RWPE1 (cell line): ENCODE data around the gene SPACA5.
"Not testable (repeated sequence)": the region's sequence is repeated elsewhere in the genome, so short reads cannot be mapped to it uniquely, and the experiment has no call there.

Experiments used
- CTCF ChIA-PET: fragments of 350-600 bp; sonication (Branson Sonifier 250); formaldehyde crosslinking; extraction: SDS; loops from one replicate; lab custom pipeline; 2021; lab: Yijun Ruan, JAX
- POLR2A ChIA-PET: fragments of 400-600 bp; formaldehyde crosslinking; extraction: SDS; loops from one replicate; lab custom pipeline; 2020; ENCODE audit warnings: antibody characterized with exemption; ENCODE audit not compliant: low non-redundant PET; lab: Yijun Ruan, JAX
- DNase-seq: peaks from one replicate; pipeline ENCODE4 v3.0.0; 2012; ENCODE audit warnings: low spot score
- H3K27ac ChIP-seq: fragments of 450-650 bp; 2 replicates; pipeline ENCODE4 v1.5.1; 2017
- TF ChIP-seq, protein P1 (sequence below): fragments of 450-650 bp; conservative IDR thresholded peaks from 2 replicates; pipeline ENCODE4 v1.5.1; 2017; ENCODE audit warnings: low read depth, mild to moderate bottlenecking

SPACA5 gene

GRCh38 chrX:48006688-48007087, at the start of gene SPACA5:
Gene SPACA5 (plus strand): TSS chrX:48006988. CDS start chrX:48007803, 815 bp downstream.
- CTCF ChIA-PET, DNase-seq: not testable (repeated sequence)

DNA sequence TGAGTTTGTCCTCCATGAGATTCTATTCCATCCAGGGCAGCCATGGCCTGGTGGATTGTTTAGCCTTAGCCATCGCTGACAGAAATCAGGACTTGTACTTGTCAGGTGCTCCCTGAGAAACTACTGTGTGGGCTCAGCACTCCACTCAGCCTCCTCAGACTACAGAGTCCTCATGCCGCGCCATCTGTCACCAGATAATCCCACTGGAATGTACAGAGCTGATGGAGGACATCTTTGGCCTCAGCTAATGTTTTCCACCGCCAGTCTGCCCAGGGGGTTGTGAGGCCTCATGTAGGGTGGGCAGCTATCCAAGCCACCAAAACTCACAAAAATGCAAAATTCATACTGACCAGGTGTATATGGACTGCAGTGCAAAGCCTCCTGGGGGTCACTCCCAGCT, 48.6 kb upstream of the SPACA5 start:
- H3K27ac ChIP-seq, DNase-seq, POLR2A ChIA-PET: not testable (repeated sequence)
- CTCF ChIA-PET: interaction anchor here (0.5 kb wide), 1 partner anchor 98 kb away, joined by 3 read pairs; no protein-coding TSS in a partner anchor

More at GRCh38 chrX:48006688-48007087, at the start of gene SPACA5:
- H3K27ac ChIP-seq, POLR2A ChIA-PET: not testable (repeated sequence)

GRCh38 chrX:47958761-47959342, 47.9 kb upstream of the SPACA5 start:
- DNase-seq: no peak
- TF ChIP-seq, protein P1, sequence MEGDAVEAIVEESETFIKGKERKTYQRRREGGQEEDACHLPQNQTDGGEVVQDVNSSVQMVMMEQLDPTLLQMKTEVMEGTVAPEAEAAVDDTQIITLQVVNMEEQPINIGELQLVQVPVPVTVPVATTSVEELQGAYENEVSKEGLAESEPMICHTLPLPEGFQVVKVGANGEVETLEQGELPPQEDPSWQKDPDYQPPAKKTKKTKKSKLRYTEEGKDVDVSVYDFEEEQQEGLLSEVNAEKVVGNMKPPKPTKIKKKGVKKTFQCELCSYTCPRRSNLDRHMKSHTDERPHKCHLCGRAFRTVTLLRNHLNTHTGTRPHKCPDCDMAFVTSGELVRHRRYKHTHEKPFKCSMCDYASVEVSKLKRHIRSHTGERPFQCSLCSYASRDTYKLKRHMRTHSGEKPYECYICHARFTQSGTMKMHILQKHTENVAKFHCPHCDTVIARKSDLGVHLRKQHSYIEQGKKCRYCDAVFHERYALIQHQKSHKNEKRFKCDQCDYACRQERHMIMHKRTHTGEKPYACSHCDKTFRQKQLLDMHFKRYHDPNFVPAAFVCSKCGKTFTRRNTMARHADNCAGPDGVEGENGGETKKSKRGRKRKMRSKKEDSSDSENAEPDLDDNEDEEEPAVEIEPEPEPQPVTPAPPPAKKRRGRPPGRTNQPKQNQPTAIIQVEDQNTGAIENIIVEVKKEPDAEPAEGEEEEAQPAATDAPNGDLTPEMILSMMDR: no peak
- ChIA-PET POLR2A (no interaction called here), CTCF (no interaction called here)
- no peak overlapping the region for H3K27ac ChIP-seq

GRCh38 chrX:47960406-47960805, 46.4 kb upstream of the SPACA5 start:
- CTCF ChIA-PET: no interaction called here
- H3K27ac ChIP-seq: no peak overlapping the region
- no peak for DNase-seq
- POLR2A ChIA-PET: no interaction called here
- TF ChIP-seq, protein P1: no peak

DNA sequence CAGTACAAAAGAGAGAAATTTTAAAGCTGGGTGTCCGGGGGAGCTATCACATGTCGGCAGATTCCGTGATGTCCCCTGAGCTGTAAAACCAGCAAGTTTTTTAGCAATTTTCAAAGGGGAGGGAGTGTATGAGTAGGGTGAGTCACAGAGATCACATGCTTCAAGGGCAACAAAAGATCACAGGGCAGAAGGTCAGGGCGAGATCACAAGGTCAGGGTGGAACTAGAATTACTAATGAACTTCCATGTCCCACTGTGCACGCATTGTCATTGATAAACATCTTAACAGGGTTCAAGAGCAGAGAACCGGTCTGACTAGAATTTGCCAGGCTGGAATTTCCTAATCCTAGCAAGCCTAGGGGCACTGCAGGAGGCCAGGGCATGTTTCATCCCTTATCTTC, 45.0 kb upstream of the SPACA5 start:
- CTCF ChIA-PET, POLR2A ChIA-PET, H3K27ac ChIP-seq, DNase-seq: not testable (repeated sequence)

DNA sequence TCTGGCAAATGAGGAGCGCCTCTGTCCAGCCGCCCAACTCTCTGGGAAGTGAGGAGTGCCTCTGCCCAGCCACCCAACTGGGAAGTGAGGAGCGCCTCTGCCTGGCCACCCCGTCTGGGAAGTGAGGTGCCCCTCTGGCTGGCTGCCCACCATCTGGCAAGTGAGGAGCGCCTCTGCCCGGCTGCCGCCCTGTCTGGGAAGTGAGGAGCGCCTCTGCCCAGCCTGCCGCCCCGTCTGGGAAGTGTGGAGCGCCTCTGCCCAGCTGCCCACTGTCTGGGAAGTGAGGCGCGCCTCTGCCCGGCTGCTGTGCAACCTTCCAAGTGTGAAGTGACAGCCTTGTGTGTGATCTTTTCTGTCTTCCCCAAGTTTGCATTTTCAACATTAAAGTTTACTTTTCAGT, 41.3 kb upstream of the SPACA5 start:
- H3K27ac ChIP-seq, DNase-seq, CTCF ChIA-PET, POLR2A ChIA-PET: not testable (repeated sequence)

GRCh38 chrX:47973235-47973634, 33.6 kb upstream of the SPACA5 start:
- no peak for DNase-seq
- ChIA-PET POLR2A (no interaction called here), CTCF (no interaction called here)
- TF ChIP-seq, protein P1: no peak
- no peak overlapping the region for H3K27ac ChIP-seq

GRCh38 chrX:47976254-47977151, 30.3 kb upstream of the SPACA5 start:
- no peak overlapping the region for H3K27ac ChIP-seq
- CTCF ChIA-PET: no interaction called here
- no peak for DNase-seq
- POLR2A ChIA-PET: no interaction called here
- TF ChIP-seq, protein P1: no peak
